ENCODE measurements around the gene CFAP92. TPM values are rescaled to one million over a fixed set of nuclear protein-coding genes. Genes with fewer than 3 reads are reported as not detected.

The CFAP92 gene
- total RNA-seq, 3 donors from 2014 or later, result 1.1 to 1.5 (median 1.3) TPM

GRCh38 chr3:128863560-128863959 is 130.3 kb downstream of the CFAP92 start:
- H3K9me3 ChIP-seq, result peaks cover 24% of the 10 kb centered on the region
- DNase-seq (no peak), ATAC-seq (no peak)
- H3K36me3 ChIP-seq (ENCODE audit: low read depth), result no peaks in the 10 kb centered on the region
- no peak for TF ChIP-seq CTCF (IDR thresholded peaks at IDR 0.05)
- no peak overlapping the region for H3K4me3 ChIP-seq
- no peaks in the 10 kb centered on the region for H3K4me1 ChIP-seq (ENCODE audit: low read depth)
- intact Hi-C loops (cut with DNase I, micrococcal nuclease), result no loop called here

GRCh38 chr3:128861491-128861890 is 132.4 kb downstream of the CFAP92 start:
- Histone ChIP-seq H3K4me3 (no peak overlapping the region), H3K36me3 (ENCODE audit: low read depth) (no peaks in the 10 kb centered on the region), H3K9me3 (peaks cover 39% of the 10 kb centered on the region), H3K4me1 (ENCODE audit: low read depth) (no peaks in the 10 kb centered on the region)
- TF ChIP-seq CTCF (IDR thresholded peaks at IDR 0.05), result no peak
- DNase-seq, result no peak
- no peak for ATAC-seq
- intact Hi-C loops (cut with DNase I, micrococcal nuclease), result no loop called here

Other genes with a start within 250 kb of the CFAP92 start
- gene ACAD9, start 114.5 kb downstream of the CFAP92 start, total RNA-seq, result 10 to 100 TPM; 42.7 to 43.9 (median 43.8) TPM
- 10 to 100 TPM in 1 of 3 donors, 1 to 10 TPM in 2; 1.8 to 12.0 (median 3.6) TPM for gene EFCC1, start 7.2 kb upstream of the CFAP92 start, total RNA-seq
- gene GP9, start 66.7 kb upstream of the CFAP92 start, total RNA-seq, result under 1 TPM in 1 of 3 donors, not detected in 2; 0.90 TPM
- 10 to 100 TPM; 17.4 to 32.0 (median 30.5) TPM for gene RAB43, start 127.7 kb upstream of the CFAP92 start, total RNA-seq
- 10 to 100 TPM; 24.2 to 37.5 (median 28.9) TPM for gene ISY1, start 167.0 kb upstream of the CFAP92 start, total RNA-seq
- 100 to 1,000 TPM; 223 to 353 (median 234) TPM for gene CNBP, start 189.8 kb upstream of the CFAP92 start, total RNA-seq

Data from mucosa of descending colon (tissue), 3 donors.